HL-60 (cell line): ENCODE measurements around the gene PDE6H.

ENCODE experiments used
- DNase-seq, 2 experiments: peaks; one replicate each; pipeline ENCODE4 v3.0.0-alpha.2; 2010 to 2020; ENCODE audit warnings: low read depth in 1 of 2, low spot score in 1 of 2
- H3K27ac ChIP-seq: fragments of 250-450 bp; sonication (Bioruptor Pico); replicated peaks from 2 replicates; pipeline ENCODE4 v1.5.1; 2020; ENCODE audit warnings: mild to moderate bottlenecking, moderate library complexity
- H3K27me3 ChIP-seq: fragments of 250-450 bp; sonication (Bioruptor Pico); 2 replicates; pipeline ENCODE4 v1.5.1; 2021; ENCODE audit warnings: mild to moderate bottlenecking, moderate library complexity; ENCODE audit not compliant: insufficient read depth, poor library complexity, severe bottlenecking
- H3K4me3 ChIP-seq: replicated peaks from 2 replicates; pipeline ENCODE4 v1.5.1; 2011; ENCODE audit warnings: mild to moderate bottlenecking, control low read depth, low read length; ENCODE audit not compliant: insufficient read depth
- CTCF ChIP-seq: IDR thresholded peaks from one replicate; pipeline ENCODE4 v1.5.1; 2011; ENCODE audit warnings: low read length, control low read depth, inconsistent platforms; ENCODE audit not compliant: insufficient read depth
- GABPA ChIP-seq: IDR thresholded peaks from 2 replicates; pipeline ENCODE4 v1.6.1; 2012; ENCODE audit warnings: low read depth
- POLR2AphosphoS5 ChIP-seq: IDR thresholded peaks from 2 replicates; pipeline ENCODE4 v1.6.1; 2012; ENCODE audit warnings: low read depth
- REST ChIP-seq: IDR thresholded peaks from 2 replicates; pipeline ENCODE4 v1.6.1; 2012; ENCODE audit warnings: low read depth; ENCODE audit not compliant: insufficient replicate concordance
- SPI1 ChIP-seq: IDR thresholded peaks from 2 replicates; pipeline ENCODE4 v1.6.1; 2012; ENCODE audit warnings: low read depth, mild to moderate bottlenecking, borderline replicate concordance

The PDE6H gene

GRCh38 chr12:15004421-15004820 is 31.6 kb downstream of the PDE6H start:
- Histone ChIP-seq H3K27me3 (peaks cover 7% of the 10 kb centered on the region), H3K27ac (no peak overlapping the region), H3K4me3 (no peak overlapping the region)
- TF ChIP-seq REST (no peak), SPI1 (no peak), POLR2AphosphoS5 (no peak), CTCF (no peak), GABPA (no peak)
- no peak for DNase-seq

- TF ChIP-seq CTCF (no peak), GABPA (no peak), POLR2AphosphoS5 (no peak), REST (no peak), SPI1 (no peak)
- Histone ChIP-seq H3K27ac (no peak overlapping the region), H3K4me3 (no peak overlapping the region), H3K27me3 (peaks cover 7% of the 10 kb centered on the region)
- no peak for DNase-seq
These were observed 32.2 kb downstream of the PDE6H start for GRCh38 chr12:15005064-15005463.

GRCh38 chr12:15007551-15007950 is 34.7 kb downstream of the PDE6H start:
- no peak for DNase-seq
- TF ChIP-seq REST (no peak), CTCF (no peak), POLR2AphosphoS5 (no peak), GABPA (no peak), SPI1 (no peak)
- no peak overlapping the region for H3K4me3 ChIP-seq
- H3K27me3 ChIP-seq, result peaks cover 2% of the 10 kb centered on the region
- no peak overlapping the region for H3K27ac ChIP-seq
